Cardiac septum (tissue), 1 donor: Measurements from ENCODE around the gene UBD. TPM values are rescaled to one million over a fixed set of nuclear protein-coding genes. Genes with fewer than 3 reads are reported as not detected.

ENCODE experiments used
- total RNA-seq: library from RNA; stranded (reverse); fragmentation: NEBNext Ultra II Directional; extraction: Animal tissue kit (Norgen Biotek cat#: 25700); gene quantifications from one replicate; pipeline ENCODE4 v1.2.1, GENCODE V29; 2021
- donor health status: DM: no; HTN: no; CAD: no.

UBD gene
- total RNA-seq, 1 donor from 2014 or later = not detected

Other genes starting within 250 kb of the UBD start
- gene OR5V1, start 190.9 kb downstream of the UBD start, total RNA-seq = not detected
- gene OR12D3, start 184.4 kb downstream of the UBD start, total RNA-seq = not detected
- not detected for gene OR12D2, start 164.1 kb downstream of the UBD start, total RNA-seq
- not detected for gene OR12D1, start 144.8 kb downstream of the UBD start, total RNA-seq
- not detected for gene OR10C1, start 120.4 kb downstream of the UBD start, total RNA-seq
- not detected for gene OR11A1, start 102.7 kb downstream of the UBD start, total RNA-seq
- not detected for gene OR2H1, start 102.6 kb downstream of the UBD start, total RNA-seq
- gene MAS1L, start 71.8 kb downstream of the UBD start, total RNA-seq = not detected
- gene OR2H2, start 25.4 kb upstream of the UBD start, total RNA-seq = not detected
- gene GABBR1, start 73.5 kb upstream of the UBD start, total RNA-seq = 29.5 TPM
- gene MOG, start 97.4 kb upstream of the UBD start, total RNA-seq = 2.0 TPM
- gene ZFP57, start 121.4 kb upstream of the UBD start, total RNA-seq = not detected
- gene HLA-F, start 163.7 kb upstream of the UBD start, total RNA-seq = 40.4 TPM